ENCODE data around the gene NCKAP5. TPM values are rescaled to one million over a fixed set of nuclear protein-coding genes. Genes with fewer than 3 reads are reported as not detected.

The NCKAP5 gene
- polyA plus RNA-seq, 2 donors = 2.2 to 3.0 TPM

DNA sequence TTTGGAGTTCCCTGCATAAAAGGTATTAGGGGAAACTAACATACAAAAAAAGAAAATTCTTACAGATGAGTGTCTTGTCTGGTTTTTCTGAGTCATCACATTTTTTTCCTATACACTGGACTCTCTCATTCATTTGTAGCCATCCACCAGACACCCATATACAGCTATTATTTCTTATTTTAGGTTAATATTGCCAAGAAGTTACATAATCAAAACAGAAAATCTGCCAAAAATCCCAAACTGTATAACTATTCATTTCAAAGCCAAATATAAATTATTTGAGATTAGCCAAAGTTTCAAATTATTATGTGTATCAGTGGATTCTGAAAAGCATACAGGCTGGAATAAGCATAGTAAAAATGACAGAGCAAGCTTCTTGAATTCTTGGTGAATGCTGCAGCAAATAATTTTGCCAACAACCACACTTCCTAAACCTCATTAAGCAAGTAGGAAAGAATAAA is 191.2 kb downstream of the NCKAP5 start:
- H3K9me3 ChIP-seq (ENCODE audit: control insufficient read depth in 2 of 2, insufficient read depth in 1 of 2, low read depth in 1 of 2, low read length in 1 of 2) = peaks cover 0 to 2% of the 10 kb centered on the region in 2 donors
- H3K27ac ChIP-seq (ENCODE audit: low read depth in 2 of 2, low read length in 1 of 2) = no peak overlapping the region
- no peak overlapping the region for H3K4me3 ChIP-seq (ENCODE audit: low read depth in 1 of 2, low read length in 2 of 2)
- no peaks in the 10 kb centered on the region for H3K4me1 ChIP-seq (ENCODE audit: control insufficient read depth in 2 of 2, insufficient read depth in 2 of 2, low read length in 1 of 2)
- no peaks in the 10 kb centered on the region for H3K27me3 ChIP-seq (ENCODE audit: control insufficient read depth in 1 of 2, insufficient read depth in 2 of 2, low read length in 2 of 2)
- no peaks in the 10 kb centered on the region for H3K36me3 ChIP-seq (ENCODE audit: control insufficient read depth in 2 of 2, insufficient read depth in 2 of 2, low read length in 1 of 2)

DNA sequence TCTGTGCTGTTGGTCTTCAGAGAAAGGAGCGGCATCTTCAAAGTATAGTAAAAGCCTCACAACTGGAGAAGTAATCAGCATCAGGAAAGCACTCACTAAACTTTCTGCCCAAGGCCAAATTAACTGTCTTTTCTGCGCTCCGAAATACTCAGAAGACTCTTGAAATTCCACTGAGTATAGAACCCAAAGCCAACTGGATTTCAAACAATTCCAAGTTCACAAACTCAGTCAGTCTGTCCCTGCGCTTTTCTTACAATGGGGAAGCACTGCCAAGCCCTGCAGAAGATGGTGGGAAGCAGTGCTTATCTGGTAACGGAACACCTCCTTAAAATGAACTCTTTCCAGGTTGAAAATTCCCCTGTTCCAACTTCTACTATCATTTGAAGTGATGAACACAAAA is 193.5 kb downstream of the NCKAP5 start:
- Histone ChIP-seq H3K36me3 (ENCODE audit: control insufficient read depth in 2 of 2, insufficient read depth in 2 of 2, low read length in 1 of 2) (no peaks in the 10 kb centered on the region), H3K27me3 (ENCODE audit: control insufficient read depth in 1 of 2, insufficient read depth in 2 of 2, low read length in 2 of 2) (no peaks in the 10 kb centered on the region), H3K4me1 (ENCODE audit: control insufficient read depth in 2 of 2, insufficient read depth in 2 of 2, low read length in 1 of 2) (no peaks in the 10 kb centered on the region), H3K4me3 (ENCODE audit: low read depth in 1 of 2, low read length in 2 of 2) (no peak overlapping the region), H3K27ac (ENCODE audit: low read depth in 2 of 2, low read length in 1 of 2) (no peak overlapping the region), H3K9me3 (ENCODE audit: control insufficient read depth in 2 of 2, insufficient read depth in 1 of 2, low read depth in 1 of 2, low read length in 1 of 2) (peaks cover 0 to 2% of the 10 kb centered on the region in 2 donors)
- 90 to 96% methylated on average over 5 of the region's 5 CpGs for WGBS, 2 donors

DNA sequence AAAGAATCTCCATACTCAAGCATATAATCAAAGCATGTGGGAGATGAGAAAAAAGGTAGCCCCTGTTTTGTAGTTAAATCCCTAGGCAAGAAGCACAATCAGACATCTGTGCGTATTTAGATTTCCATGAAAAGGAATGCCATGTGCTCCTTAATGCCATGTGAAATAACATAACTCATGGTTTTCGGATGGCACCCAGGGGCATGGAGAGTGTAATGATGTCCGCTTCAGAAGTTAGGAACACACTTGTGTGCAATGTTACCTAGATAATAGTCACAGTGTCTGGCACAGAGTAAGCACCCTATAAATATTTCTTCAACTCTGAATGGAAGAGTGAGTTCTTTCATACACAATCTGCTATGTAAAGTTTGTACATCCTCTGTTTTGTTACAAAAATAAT is 197.0 kb downstream of the NCKAP5 start:
- Histone ChIP-seq H3K36me3 (ENCODE audit: control insufficient read depth in 2 of 2, insufficient read depth in 2 of 2, low read length in 1 of 2) (no peaks in the 10 kb centered on the region), H3K27me3 (ENCODE audit: control insufficient read depth in 1 of 2, insufficient read depth in 2 of 2, low read length in 2 of 2) (no peaks in the 10 kb centered on the region), H3K27ac (ENCODE audit: low read depth in 2 of 2, low read length in 1 of 2) (no peak overlapping the region), H3K4me3 (ENCODE audit: low read depth in 1 of 2, low read length in 2 of 2) (no peak overlapping the region), H3K9me3 (ENCODE audit: control insufficient read depth in 2 of 2, insufficient read depth in 1 of 2, low read depth in 1 of 2, low read length in 1 of 2) (peaks cover 0 to 2% of the 10 kb centered on the region in 2 donors), H3K4me1 (ENCODE audit: control insufficient read depth in 2 of 2, insufficient read depth in 2 of 2, low read length in 1 of 2) (no peaks in the 10 kb centered on the region)
- 86 to 97% methylated on average over 3 of the region's 3 CpGs for WGBS, 2 donors

DNA sequence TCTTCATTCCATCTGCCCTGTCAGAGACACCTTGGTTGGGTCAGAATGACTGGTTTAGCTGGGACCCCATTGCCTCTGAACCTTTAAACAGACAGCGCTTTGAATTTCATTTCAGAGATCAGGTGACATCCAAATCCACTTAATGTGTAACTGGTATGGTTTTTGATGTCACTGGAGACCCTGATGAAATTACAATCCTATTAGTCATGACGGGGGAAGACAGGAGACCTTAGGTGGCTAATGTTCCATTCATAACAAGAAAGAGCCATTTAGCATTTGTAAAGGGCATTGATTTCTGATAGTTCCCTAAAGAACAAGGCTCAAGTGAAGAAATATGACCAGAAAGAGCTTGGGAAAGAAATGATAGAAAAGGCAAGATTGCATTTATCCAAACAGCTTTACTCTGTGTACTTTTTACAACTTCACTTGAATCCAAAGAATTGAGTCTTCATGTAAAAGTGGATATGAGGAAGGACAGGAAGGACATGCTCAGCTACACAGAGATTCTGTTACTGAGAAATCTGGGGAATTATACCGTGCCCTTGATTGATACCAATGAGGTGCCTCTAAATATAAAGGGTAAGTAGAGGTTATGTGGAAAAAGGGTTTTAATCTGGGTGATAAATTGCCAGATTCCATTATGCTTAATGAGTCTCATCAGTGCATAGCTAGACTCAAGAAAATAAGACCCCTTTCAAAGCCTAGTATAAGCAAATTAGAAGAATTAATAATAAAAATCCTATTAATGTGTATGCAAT is 198.2 kb downstream of the NCKAP5 start:
- H3K4me3 ChIP-seq (ENCODE audit: low read depth in 1 of 2, low read length in 2 of 2) = no peak overlapping the region
- peaks cover 0 to 2% of the 10 kb centered on the region in 2 donors for H3K9me3 ChIP-seq (ENCODE audit: control insufficient read depth in 2 of 2, insufficient read depth in 1 of 2, low read depth in 1 of 2, low read length in 1 of 2)
- 83 to 94% methylated on average over 3 of the region's 3 CpGs for WGBS, 2 donors
- no peaks in the 10 kb centered on the region for H3K36me3 ChIP-seq (ENCODE audit: control insufficient read depth in 2 of 2, insufficient read depth in 2 of 2, low read length in 1 of 2)
- no peak overlapping the region for H3K27ac ChIP-seq (ENCODE audit: low read depth in 2 of 2, low read length in 1 of 2)
- no peaks in the 10 kb centered on the region for H3K4me1 ChIP-seq (ENCODE audit: control insufficient read depth in 2 of 2, insufficient read depth in 2 of 2, low read length in 1 of 2)
- no peaks in the 10 kb centered on the region for H3K27me3 ChIP-seq (ENCODE audit: control insufficient read depth in 1 of 2, insufficient read depth in 2 of 2, low read length in 2 of 2)

DNA sequence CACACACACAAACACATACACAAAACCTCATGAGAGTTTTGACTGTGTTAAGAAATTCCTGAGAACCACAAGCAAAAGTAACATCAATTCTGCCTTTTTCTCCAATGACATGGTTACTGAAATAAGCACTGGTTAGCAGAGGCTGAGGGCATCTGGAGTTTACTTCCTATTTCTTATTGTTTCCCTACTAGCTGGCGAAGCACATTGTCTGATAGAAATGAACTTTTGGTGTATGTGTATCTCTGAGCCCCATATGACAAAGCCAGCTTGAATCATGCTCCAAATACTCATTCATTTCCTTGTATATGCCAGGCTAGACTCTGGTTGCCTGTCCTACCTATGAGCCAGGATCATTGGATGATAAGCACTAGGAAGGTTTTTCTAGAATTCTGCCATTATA is 203.1 kb downstream of the NCKAP5 start:
- WGBS, 2 donors = 68 to 74% methylated on average over 1 of the region's 1 CpG
- Histone ChIP-seq H3K27ac (ENCODE audit: low read depth in 2 of 2, low read length in 1 of 2) (no peak overlapping the region), H3K4me3 (ENCODE audit: low read depth in 1 of 2, low read length in 2 of 2) (no peak overlapping the region), H3K4me1 (ENCODE audit: control insufficient read depth in 2 of 2, insufficient read depth in 2 of 2, low read length in 1 of 2) (no peaks in the 10 kb centered on the region), H3K9me3 (ENCODE audit: control insufficient read depth in 2 of 2, insufficient read depth in 1 of 2, low read depth in 1 of 2, low read length in 1 of 2) (no peaks in the 10 kb centered on the region), H3K36me3 (ENCODE audit: control insufficient read depth in 2 of 2, insufficient read depth in 2 of 2, low read length in 1 of 2) (no peaks in the 10 kb centered on the region), H3K27me3 (ENCODE audit: control insufficient read depth in 1 of 2, insufficient read depth in 2 of 2, low read length in 2 of 2) (no peaks in the 10 kb centered on the region)

DNA sequence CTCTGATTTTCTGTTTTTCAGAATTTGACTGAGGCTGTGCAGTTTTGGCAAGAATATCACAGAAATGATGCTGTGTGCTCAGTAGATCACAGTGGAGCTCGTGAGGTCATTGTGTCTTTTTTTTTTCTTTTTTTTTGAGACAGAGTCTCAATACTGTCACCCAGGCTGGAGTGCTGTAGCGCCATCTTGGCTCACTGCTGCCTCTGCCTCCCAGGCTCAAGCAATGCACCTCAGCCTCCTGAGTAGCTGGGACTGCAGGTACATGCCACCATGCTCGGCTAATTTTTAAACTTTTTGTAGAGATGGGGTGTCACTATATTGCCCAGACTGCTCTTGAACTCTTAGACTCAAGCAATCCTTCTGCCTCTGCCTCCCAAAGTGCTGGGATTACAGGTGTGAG is 203.6 kb downstream of the NCKAP5 start:
- Histone ChIP-seq H3K4me1 (ENCODE audit: control insufficient read depth in 2 of 2, insufficient read depth in 2 of 2, low read length in 1 of 2) (no peaks in the 10 kb centered on the region), H3K36me3 (ENCODE audit: control insufficient read depth in 2 of 2, insufficient read depth in 2 of 2, low read length in 1 of 2) (no peaks in the 10 kb centered on the region), H3K27me3 (ENCODE audit: control insufficient read depth in 1 of 2, insufficient read depth in 2 of 2, low read length in 2 of 2) (no peaks in the 10 kb centered on the region), H3K9me3 (ENCODE audit: control insufficient read depth in 2 of 2, insufficient read depth in 1 of 2, low read depth in 1 of 2, low read length in 1 of 2) (no peaks in the 10 kb centered on the region), H3K27ac (ENCODE audit: low read depth in 2 of 2, low read length in 1 of 2) (no peak overlapping the region), H3K4me3 (ENCODE audit: low read depth in 1 of 2, low read length in 2 of 2) (no peak overlapping the region)
- 79 to 85% methylated on average over 3 of the region's 3 CpGs for WGBS, 2 donors

DNA sequence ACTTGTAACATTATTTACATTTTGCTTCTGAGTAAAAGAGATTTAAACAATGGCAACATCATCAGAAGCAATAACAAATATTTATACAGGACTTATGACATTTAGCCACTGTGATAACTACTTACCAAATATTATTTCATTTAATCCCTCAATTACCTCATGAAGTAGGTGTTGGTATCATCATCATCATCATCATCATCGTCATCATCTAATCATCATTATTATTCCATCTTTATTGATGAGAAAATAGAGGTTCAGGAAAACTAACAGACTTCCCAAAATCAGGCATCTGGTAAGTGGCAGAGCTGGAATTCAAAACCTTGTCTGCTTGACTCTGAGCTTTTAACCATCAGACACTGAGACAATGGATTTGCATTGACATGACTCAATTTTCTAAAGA is 204.4 kb downstream of the NCKAP5 start:
- no peak overlapping the region for H3K4me3 ChIP-seq (ENCODE audit: low read depth in 1 of 2, low read length in 2 of 2)
- 85 to 98% methylated on average over 1 of the region's 1 CpG for WGBS, 2 donors

DNA sequence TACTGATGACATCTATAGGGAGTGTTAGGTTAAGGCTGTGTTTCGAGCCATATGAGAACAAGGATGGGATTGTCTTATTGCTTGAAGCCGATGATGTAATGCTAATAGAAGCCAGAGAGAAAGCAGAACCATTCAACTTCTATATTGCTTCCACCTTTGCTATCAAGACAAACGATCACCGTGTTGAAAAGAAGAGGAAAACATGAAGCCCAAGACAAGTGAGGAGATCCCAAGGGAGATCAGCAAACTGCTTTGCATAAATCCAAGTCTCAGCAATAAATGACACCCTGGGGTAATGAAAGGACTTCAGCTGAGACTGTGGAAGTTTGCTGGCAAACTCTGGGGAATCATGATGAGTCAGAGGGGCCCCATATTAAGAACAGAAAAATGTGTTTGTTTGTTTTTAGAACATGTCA is 206.2 kb downstream of the NCKAP5 start:
- Histone ChIP-seq H3K27me3 (ENCODE audit: control insufficient read depth in 1 of 2, insufficient read depth in 2 of 2, low read length in 2 of 2) (no peaks in the 10 kb centered on the region), H3K4me1 (ENCODE audit: control insufficient read depth in 2 of 2, insufficient read depth in 2 of 2, low read length in 1 of 2) (no peaks in the 10 kb centered on the region), H3K27ac (ENCODE audit: low read depth in 2 of 2, low read length in 1 of 2) (no peak overlapping the region), H3K9me3 (ENCODE audit: control insufficient read depth in 2 of 2, insufficient read depth in 1 of 2, low read depth in 1 of 2, low read length in 1 of 2) (no peaks in the 10 kb centered on the region), H3K4me3 (ENCODE audit: low read depth in 1 of 2, low read length in 2 of 2) (no peak overlapping the region), H3K36me3 (ENCODE audit: control insufficient read depth in 2 of 2, insufficient read depth in 2 of 2, low read length in 1 of 2) (no peaks in the 10 kb centered on the region)
- 27 to 35% methylated on average over 4 of the region's 4 CpGs for WGBS, 2 donors

More for the DNA sequence above, 204.4 kb downstream of the NCKAP5 start:
- no peaks in the 10 kb centered on the region for H3K9me3 ChIP-seq (ENCODE audit: control insufficient read depth in 2 of 2, insufficient read depth in 1 of 2, low read depth in 1 of 2, low read length in 1 of 2)
- no peaks in the 10 kb centered on the region for H3K4me1 ChIP-seq (ENCODE audit: control insufficient read depth in 2 of 2, insufficient read depth in 2 of 2, low read length in 1 of 2)
- H3K36me3 ChIP-seq (ENCODE audit: control insufficient read depth in 2 of 2, insufficient read depth in 2 of 2, low read length in 1 of 2) = no peaks in the 10 kb centered on the region
- H3K27me3 ChIP-seq (ENCODE audit: control insufficient read depth in 1 of 2, insufficient read depth in 2 of 2, low read length in 2 of 2) = no peaks in the 10 kb centered on the region
- H3K27ac ChIP-seq (ENCODE audit: low read depth in 2 of 2, low read length in 1 of 2) = no peak overlapping the region

DNA sequence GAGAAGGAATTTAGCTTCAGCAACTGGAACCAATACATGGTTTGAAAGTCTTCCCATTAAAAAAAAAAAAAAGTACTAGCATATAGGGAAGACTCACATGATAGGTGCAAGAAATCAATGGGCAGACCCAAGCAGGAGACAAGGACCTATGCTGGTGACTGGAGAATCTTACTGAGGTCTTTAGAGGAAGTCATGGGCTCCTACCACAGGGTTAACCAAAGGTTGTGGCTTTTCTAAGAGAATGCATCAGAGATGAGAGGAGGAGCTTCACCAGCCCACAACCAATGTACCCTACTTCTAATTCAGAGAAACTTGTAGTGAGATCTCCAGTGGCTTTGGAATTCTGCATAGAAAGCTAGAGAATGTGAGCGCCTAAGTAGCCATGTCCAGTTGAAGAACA is 207.4 kb downstream of the NCKAP5 start:
- WGBS, 2 donors = 97 to 100% methylated on average over 1 of the region's 1 CpG
- no peaks in the 10 kb centered on the region for H3K9me3 ChIP-seq (ENCODE audit: control insufficient read depth in 2 of 2, insufficient read depth in 1 of 2, low read depth in 1 of 2, low read length in 1 of 2)
- H3K36me3 ChIP-seq (ENCODE audit: control insufficient read depth in 2 of 2, insufficient read depth in 2 of 2, low read length in 1 of 2) = no peaks in the 10 kb centered on the region
- no peak overlapping the region for H3K27ac ChIP-seq (ENCODE audit: low read depth in 2 of 2, low read length in 1 of 2)
- no peaks in the 10 kb centered on the region for H3K27me3 ChIP-seq (ENCODE audit: control insufficient read depth in 1 of 2, insufficient read depth in 2 of 2, low read length in 2 of 2)
- no peak overlapping the region for H3K4me3 ChIP-seq (ENCODE audit: low read depth in 1 of 2, low read length in 2 of 2)
- no peaks in the 10 kb centered on the region for H3K4me1 ChIP-seq (ENCODE audit: control insufficient read depth in 2 of 2, insufficient read depth in 2 of 2, low read length in 1 of 2)

DNA sequence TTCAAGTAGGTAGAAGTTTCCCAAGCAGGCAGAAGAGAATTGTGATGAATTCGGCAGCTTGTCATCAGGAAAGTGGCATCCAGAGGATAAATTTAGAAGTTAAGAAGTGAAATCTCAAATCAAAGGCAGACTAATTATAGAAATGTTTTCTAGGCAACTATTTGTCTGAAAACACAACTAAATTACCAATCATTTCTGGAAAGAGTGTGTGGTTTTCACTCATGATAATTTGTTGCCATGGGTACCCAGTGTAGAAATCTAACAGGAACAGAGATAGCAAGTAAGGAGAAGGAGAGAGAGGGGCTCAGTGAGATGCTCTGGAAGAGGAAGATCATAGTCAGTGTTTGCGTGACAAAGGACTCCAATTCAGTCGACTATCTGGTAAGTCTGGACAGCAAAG is 208.1 kb downstream of the NCKAP5 start:
- no peaks in the 10 kb centered on the region for H3K36me3 ChIP-seq (ENCODE audit: control insufficient read depth in 2 of 2, insufficient read depth in 2 of 2, low read length in 1 of 2)
- 83 to 85% methylated on average over 3 of the region's 3 CpGs for WGBS, 2 donors
- H3K27ac ChIP-seq (ENCODE audit: low read depth in 2 of 2, low read length in 1 of 2) = no peak overlapping the region
- H3K27me3 ChIP-seq (ENCODE audit: control insufficient read depth in 1 of 2, insufficient read depth in 2 of 2, low read length in 2 of 2) = no peaks in the 10 kb centered on the region
- H3K9me3 ChIP-seq (ENCODE audit: control insufficient read depth in 2 of 2, insufficient read depth in 1 of 2, low read depth in 1 of 2, low read length in 1 of 2) = no peaks in the 10 kb centered on the region
- no peaks in the 10 kb centered on the region for H3K4me1 ChIP-seq (ENCODE audit: control insufficient read depth in 2 of 2, insufficient read depth in 2 of 2, low read length in 1 of 2)
- no peak overlapping the region for H3K4me3 ChIP-seq (ENCODE audit: low read depth in 1 of 2, low read length in 2 of 2)

Data from esophagus (tissue), 2 donors.